ENCODE measurements around the gene NCK2.

NCK2 gene

DNA sequence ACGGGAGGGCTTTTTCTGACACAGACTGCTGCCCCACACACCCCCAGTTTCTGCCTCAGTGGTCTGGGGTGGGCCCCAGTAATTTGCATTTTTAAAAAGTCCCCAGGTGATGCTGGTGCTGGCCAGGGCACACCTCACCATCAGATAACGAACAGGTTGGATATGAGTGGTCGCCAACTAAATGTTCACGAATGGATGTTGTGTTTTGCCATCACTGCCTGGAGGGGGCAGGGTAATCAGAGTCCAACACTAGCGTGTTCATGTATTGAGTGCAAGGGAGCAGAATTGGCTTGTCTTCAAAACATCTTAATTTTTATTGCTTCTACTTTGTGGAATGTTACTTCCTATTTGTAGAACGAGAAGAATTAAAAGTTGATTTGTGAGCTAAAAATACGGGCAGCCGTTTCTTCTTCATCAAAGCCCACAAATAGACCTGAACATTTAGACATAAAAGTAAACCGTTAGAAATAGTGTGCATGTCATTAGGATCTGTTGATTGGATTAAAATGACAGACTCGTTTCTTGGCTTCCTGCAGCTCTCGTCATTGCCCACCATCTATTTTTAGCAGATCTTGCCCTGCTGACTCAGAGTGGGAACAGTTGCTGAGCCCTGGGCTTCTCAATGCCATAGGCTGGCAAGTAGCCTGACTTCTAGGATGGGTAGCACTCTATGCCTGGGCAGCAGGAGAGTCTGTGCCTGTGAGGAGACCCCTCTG lies 45.2 kb downstream of the NCK2 start:
- no peak overlapping the region for H3K4me3 ChIP-seq (ENCODE audit: low read depth, low read length)
- no peak for DNase-seq (ENCODE audit: low read depth)
- TF ChIP-seq, protein P1, sequence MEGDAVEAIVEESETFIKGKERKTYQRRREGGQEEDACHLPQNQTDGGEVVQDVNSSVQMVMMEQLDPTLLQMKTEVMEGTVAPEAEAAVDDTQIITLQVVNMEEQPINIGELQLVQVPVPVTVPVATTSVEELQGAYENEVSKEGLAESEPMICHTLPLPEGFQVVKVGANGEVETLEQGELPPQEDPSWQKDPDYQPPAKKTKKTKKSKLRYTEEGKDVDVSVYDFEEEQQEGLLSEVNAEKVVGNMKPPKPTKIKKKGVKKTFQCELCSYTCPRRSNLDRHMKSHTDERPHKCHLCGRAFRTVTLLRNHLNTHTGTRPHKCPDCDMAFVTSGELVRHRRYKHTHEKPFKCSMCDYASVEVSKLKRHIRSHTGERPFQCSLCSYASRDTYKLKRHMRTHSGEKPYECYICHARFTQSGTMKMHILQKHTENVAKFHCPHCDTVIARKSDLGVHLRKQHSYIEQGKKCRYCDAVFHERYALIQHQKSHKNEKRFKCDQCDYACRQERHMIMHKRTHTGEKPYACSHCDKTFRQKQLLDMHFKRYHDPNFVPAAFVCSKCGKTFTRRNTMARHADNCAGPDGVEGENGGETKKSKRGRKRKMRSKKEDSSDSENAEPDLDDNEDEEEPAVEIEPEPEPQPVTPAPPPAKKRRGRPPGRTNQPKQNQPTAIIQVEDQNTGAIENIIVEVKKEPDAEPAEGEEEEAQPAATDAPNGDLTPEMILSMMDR (conservative IDR thresholded peaks at IDR 0.05; ENCODE audit: low read depth, low read length): peak; percentile 7

DNA sequence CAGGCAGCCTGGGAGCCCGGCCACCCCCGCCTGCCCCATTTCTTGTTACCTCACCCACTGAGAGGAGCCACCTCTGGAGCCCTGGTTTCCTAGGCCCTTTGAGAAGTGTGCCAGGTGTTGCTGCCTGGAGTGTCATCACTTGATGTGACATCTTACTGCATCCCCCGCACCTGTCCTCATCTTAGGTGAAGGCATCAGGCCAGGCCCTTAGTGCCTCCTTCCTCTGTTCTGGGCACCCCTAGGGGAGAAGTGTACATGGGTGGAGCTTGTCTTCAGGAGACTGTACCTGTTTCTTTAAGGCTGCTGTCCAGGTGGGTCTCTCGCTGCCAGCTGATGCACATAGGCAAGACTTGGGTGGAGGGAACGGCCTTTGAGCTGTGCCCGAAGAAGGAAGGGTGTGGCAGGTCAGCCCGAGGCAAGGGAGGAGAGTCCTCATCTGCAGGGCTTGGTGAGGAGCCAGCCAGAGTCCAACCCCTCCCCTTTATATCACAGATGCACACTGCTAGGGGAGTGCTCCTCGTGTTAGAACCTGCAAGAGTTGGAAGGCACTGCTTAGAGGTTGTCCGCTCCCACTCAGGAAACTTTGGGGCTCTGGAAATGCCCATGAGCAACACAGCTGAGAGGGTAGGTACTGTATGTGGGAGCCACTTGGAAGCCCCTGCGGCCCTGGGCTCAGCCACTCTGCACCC lies 45.9 kb downstream of the NCK2 start:
- H3K4me3 ChIP-seq (ENCODE audit: low read depth, low read length): no peak overlapping the region
- no peak for DNase-seq (ENCODE audit: low read depth)
- TF ChIP-seq, protein P1 (conservative IDR thresholded peaks at IDR 0.05; ENCODE audit: low read depth, low read length): no peak

DNA sequence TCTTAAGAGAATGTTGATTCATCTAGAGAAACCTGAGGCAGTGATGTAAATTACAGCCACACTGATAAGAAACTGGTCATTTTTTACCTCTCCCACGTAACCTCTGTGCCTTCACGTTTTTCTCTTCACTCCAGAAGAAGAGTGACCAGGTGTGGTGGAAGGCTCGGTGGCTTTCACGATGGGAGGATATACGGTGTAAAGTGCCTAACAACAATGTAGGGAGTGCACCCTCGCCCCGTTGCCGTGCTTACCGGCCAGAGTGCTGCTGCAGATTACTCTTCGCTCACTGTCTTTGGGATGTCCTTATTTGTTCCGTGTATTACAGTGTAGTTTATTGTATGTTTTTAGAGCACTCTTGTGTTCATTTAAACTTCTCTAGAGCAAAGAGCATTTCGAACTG lies 46.5 kb downstream of the NCK2 start:
- no peak overlapping the region for H3K4me3 ChIP-seq (ENCODE audit: low read depth, low read length)
- TF ChIP-seq, protein P1 (conservative IDR thresholded peaks at IDR 0.05; ENCODE audit: low read depth, low read length): no peak
- DNase-seq (ENCODE audit: low read depth): no peak

DNA sequence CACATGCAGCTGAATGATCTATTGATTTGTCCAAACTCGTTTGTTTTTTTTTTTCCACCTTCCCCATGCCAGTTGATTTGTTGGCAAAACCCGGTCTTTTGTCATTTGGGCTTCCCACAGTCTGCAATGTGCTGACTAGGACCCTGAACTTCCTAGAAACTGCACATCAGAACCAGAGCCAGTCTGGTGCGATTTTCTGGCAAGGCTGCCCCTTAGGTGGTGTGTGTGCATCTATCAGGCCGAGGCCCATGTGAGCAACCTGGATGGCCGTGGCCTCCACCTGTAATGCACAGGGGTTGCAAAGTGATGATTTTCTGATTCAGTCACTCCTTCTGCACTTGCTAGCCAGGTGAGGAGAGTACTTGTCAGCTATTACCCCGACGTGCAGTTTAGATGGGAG lies 47.8 kb downstream of the NCK2 start:
- TF ChIP-seq, protein P1 (conservative IDR thresholded peaks at IDR 0.05; ENCODE audit: low read depth, low read length): no peak
- DNase-seq (ENCODE audit: low read depth): no peak
- no peak overlapping the region for H3K4me3 ChIP-seq (ENCODE audit: low read depth, low read length)

DNA sequence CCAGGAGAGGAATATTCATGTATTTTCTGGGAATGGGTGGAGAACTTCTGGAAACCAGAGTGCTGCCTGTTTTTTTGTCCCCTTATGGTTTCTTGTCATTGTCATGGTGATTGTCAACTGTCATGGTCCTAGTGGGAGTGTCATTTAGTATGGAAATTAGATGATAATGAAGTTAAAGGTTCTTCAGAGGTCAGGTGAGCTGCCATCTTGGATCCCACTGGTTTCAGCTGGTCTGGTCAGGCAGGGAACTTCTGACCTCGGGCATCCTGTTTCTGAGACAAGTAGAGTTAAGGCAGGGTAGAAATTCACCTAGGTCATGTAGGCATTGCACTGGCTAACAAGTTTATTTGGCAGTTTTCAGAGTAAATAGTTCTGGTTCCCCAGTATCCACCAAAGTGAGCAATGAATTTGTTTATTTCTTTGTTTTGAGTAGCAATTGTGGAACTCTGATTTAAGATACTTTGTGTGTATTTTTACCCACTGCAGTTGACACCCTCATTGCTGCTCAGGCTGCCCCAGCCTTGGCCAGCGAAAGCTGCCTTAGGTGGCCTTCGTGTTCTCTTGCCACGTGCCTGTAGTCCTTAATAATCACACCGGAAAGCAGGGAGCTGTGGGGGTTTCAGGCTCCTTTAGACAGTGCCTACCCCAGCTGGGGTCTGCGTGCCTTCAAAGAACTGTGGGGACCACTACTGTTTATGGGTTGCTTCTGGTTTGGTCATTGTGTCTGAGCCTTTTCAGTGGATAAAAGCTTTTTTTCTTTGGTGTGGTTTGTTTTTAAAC lies 48.7 kb downstream of the NCK2 start:
- no peak for DNase-seq (ENCODE audit: low read depth)
- TF ChIP-seq, protein P1 (conservative IDR thresholded peaks at IDR 0.05; ENCODE audit: low read depth, low read length): no peak
- H3K4me3 ChIP-seq (ENCODE audit: low read depth, low read length): no peak overlapping the region

DNA sequence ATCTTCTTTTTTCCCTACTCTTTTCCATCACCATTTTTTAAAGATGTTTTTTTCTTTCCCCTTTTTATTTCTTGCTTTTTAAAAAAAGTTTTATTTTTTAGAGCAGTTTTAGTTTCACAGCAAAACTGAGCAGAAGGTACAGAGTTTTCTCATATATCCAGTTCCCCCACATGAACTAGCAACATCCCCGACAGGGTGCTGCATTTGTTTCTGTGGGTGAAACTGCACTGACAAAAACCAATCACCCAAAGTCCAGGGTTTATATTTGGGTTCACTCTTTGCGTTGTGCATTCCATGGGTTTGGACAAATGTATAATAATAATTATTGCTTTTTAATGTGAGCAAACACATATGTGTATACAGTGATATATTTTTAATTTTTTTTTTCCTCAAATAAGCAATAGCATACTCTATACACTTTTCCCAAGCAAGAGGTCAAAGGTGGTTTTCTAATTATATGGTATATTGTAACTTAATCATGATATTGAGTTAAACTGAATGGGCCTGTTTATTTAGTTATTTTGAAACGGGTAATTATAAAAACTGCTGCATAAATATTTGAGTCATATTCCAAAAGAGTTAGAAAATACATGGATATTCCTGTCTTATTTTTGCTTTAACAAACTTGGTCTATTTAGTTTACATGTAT lies 50.3 kb downstream of the NCK2 start:
- TF ChIP-seq, protein P1 (conservative IDR thresholded peaks at IDR 0.05; ENCODE audit: low read depth, low read length): no peak
- H3K4me3 ChIP-seq (ENCODE audit: low read depth, low read length): no peak overlapping the region
- no peak for DNase-seq (ENCODE audit: low read depth)
